Fibroblast of peridontal ligament (primary cell): ENCODE measurements around the gene DEDD2.

Source experiments
- DNase-seq: peaks from one replicate; pipeline ENCODE4 v3.0.0-alpha.2; 2010; ENCODE audit errors: extremely low read depth

The DEDD2 gene

GRCh38 chr19:42173695-42174094 is 43.8 kb downstream of the DEDD2 start:
- DNase-seq: no peak

- DNase-seq: no peak
Observed at GRCh38 chr19:42172261-42172660, 45.2 kb downstream of the DEDD2 start.

- DNase-seq: no peak
Observed at GRCh38 chr19:42170715-42171114, 46.8 kb downstream of the DEDD2 start.

GRCh38 chr19:42169486-42170413 is 47.7 kb downstream of the DEDD2 start:
- DNase-seq: no peak

GRCh38 chr19:42168206-42168605 is 49.3 kb downstream of the DEDD2 start:
- no peak for DNase-seq

GRCh38 chr19:42166316-42166715 is 51.2 kb downstream of the DEDD2 start:
- DNase-seq: no peak

- no peak for DNase-seq
Observed at GRCh38 chr19:42165146-42165545, 52.3 kb downstream of the DEDD2 start.

GRCh38 chr19:42161616-42162263 is 55.7 kb downstream of the DEDD2 start:
- DNase-seq: no peak

- DNase-seq: no peak
Observed at GRCh38 chr19:42159942-42160341, 57.5 kb downstream of the DEDD2 start.

GRCh38 chr19:42158926-42159325 is 58.6 kb downstream of the DEDD2 start:
- peak; percentile 12 for DNase-seq

- no peak for DNase-seq
Observed at GRCh38 chr19:42156571-42156970, 60.9 kb downstream of the DEDD2 start.

- DNase-seq: no peak
Observed at GRCh38 chr19:42155796-42156195, 61.7 kb downstream of the DEDD2 start.

GRCh38 chr19:42154471-42155323 is 62.8 kb downstream of the DEDD2 start:
- no peak for DNase-seq

GRCh38 chr19:42153672-42154433 is 63.6 kb downstream of the DEDD2 start:
- DNase-seq: no peak

GRCh38 chr19:42152910-42153671 is 64.4 kb downstream of the DEDD2 start:
- DNase-seq: no peak

- DNase-seq: no peak
Observed at GRCh38 chr19:42151782-42152684, 65.4 kb downstream of the DEDD2 start.

- DNase-seq: no peak
Observed at GRCh38 chr19:42150911-42151361, 66.5 kb downstream of the DEDD2 start.

GRCh38 chr19:42150364-42150763 is 67.1 kb downstream of the DEDD2 start:
- no peak for DNase-seq

GRCh38 chr19:42149447-42150202 is 67.9 kb downstream of the DEDD2 start:
- no peak for DNase-seq
